SK-N-MC (cell line): Measurements from ENCODE around the gene FGFR3.

Source experiments
- EZH2 ChIP-seq: fragments of 200-600 bp; sonication (generic); IDR thresholded peaks from one replicate; pipeline ENCODE4 v1.6.1; 2017; ENCODE audit warnings: antibody characterized with exemption
- FOXP2 ChIP-seq: optimal IDR thresholded peaks from 2 replicates; pipeline ENCODE3; 2011; ENCODE audit warnings: mild to moderate bottlenecking, moderate library complexity; ENCODE audit not compliant: insufficient read depth; ENCODE audit errors: extremely low read length, control extremely low read depth
- POLR2AphosphoS5 ChIP-seq: IDR thresholded peaks from 2 replicates; pipeline ENCODE4 v1.6.1; 2012; ENCODE audit warnings: mild to moderate bottlenecking, low read depth, low read length, borderline replicate concordance

GRCh38 chr4:1831331-1831730 is 38.2 kb downstream of the FGFR3 start:
- TF ChIP-seq POLR2AphosphoS5 (no peak), FOXP2 (no peak), EZH2 (no peak)
